ENCODE results near the gene FKBP2. TPM values are rescaled to one million over a fixed set of nuclear protein-coding genes. Genes with fewer than 3 reads are reported as not detected.

FKBP2 gene
- total RNA-seq, 1 donor from 2014 or later, result 41.6 TPM

DNA sequence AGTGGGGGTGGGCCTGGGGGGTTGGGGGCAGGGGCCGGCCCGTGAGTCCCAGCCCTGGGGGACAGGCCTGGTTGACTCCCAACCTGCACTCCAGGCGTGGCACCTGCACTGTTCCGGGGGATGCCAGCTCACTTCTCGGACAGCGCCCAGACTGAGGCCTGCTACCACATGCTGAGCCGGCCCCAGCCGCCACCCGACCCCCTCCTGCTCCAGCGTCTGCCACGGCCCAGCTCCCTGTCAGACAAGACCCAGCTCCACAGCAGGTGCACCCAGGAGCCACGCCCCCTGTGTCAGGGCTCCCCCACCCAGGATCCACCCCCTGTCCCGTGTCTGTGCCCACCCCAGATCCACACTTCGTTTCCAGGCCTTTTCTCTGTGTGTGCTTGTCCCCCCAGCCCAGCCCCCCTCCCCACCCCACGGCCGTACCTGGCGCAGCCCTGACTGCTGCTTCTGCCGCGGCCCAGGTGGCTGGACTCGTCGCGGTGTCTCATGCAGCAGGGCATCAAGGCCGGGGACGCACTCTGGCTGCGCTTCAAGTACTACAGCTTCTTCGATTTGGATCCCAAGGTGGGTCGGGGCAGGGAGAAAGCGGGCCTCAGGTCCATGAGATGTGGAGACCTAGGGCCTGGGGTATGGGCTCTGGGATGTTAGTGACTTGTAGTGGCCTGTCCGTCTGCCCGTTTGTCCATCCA, 29.6 kb upstream of the FKBP2 start:
- DNase-seq (no peak), ATAC-seq (ENCODE audit: poor library complexity) (no peak)
- intact Hi-C loops (cut with DNase I), result no loop called here

DNA sequence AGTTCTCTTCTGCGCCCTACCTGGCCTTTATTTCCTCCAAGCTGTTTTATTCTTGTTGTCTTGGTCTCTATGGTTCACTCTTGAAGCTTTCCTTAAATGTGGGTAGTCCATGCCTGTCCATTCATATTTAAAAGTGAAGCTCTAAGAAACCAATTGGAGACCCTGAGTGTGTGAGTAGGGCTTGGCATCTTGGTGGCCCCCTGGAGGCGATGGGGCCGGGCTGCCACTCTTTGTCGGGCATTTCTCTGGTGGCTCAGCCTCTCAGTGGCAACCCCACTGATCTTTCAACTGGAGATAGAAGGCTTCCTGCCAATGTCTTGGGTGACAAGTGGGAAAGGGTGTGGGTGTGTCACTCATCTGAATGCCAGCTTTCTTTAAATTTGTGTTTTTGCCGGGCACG, 24.0 kb upstream of the FKBP2 start:
- no peak for DNase-seq
- intact Hi-C loops (cut with DNase I), result no loop called here

DNA sequence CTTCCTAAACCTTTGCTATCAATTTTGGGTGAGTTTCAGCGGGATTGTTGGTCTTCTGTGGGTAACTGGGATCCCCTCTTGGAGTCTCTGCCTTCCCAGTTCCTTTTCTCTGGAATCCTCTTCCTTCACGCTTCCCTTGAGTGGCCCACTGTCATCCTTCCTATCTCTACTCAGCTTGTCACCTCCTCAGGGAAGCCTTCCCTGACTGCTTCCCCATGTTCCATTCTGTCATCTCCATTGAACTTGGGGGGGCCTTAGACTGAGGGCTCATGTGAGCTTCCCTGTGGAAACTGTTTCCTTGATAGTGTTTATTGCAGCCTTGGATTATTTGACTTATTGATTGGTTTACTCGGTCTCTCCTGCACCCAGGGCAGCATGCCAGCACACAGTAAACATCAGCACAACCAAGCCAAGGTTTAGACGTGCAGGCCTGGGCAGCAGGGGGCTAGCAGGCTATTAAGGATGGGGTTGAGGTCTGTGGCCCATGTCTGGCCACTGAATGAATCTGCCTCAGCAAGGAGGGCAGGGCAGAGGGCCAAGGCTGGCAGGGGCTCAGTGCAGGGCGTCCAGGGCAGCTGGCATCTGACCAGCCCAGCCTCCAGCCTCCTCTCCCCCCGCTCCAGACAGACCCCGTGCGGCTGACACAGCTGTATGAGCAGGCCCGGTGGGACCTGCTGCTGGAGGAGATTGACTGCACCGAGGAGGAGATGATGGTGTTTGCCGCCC, 22.1 kb upstream of the FKBP2 start:
- ATAC-seq (ENCODE audit: poor library complexity) (no peak), DNase-seq (no peak)
- intact Hi-C loops (cut with DNase I), result no loop called here

More for the DNA sequence above, 24.0 kb upstream of the FKBP2 start:
- ATAC-seq (ENCODE audit: poor library complexity), result no peak

DNA sequence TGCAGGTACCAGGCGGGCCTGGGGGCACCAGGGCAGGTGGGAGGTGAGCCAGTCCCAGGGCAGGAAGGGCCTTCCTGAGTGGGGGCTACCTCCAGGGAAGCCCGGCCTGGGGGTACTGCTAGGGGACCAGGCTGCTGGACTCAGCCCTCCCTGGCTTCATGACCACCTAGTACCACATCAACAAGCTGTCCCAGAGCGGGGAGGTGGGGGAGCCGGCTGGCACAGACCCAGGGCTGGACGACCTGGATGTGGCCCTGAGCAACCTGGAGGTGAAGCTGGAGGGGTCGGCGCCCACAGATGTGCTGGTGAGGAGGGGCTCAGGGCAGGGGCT, 21.6 kb upstream of the FKBP2 start:
- DNase-seq (peak; percentile 33), ATAC-seq (ENCODE audit: poor library complexity) (no peak)
- intact Hi-C loops (cut with DNase I), result no loop called here

DNA sequence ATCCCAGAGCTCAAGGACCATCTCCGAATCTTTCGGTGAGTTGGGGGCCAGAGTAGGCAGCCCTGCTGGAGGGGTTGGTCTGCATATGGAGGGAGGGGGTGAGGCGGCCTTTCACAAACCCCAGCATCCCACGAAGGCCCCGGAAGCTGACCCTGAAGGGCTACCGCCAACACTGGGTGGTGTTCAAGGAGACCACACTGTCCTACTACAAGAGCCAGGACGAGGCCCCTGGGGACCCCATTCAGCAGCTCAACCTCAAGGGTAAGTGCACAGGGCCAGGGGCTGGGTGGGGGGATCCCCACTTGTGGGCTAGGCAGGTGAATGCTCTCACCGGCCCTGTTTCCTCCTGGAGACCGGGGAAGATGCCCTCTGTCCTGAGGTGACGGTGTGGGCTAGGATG, 21.1 kb upstream of the FKBP2 start:
- intact Hi-C loops (cut with DNase I), result no loop called here
- DNase-seq (no peak), ATAC-seq (ENCODE audit: poor library complexity) (no peak)

DNA sequence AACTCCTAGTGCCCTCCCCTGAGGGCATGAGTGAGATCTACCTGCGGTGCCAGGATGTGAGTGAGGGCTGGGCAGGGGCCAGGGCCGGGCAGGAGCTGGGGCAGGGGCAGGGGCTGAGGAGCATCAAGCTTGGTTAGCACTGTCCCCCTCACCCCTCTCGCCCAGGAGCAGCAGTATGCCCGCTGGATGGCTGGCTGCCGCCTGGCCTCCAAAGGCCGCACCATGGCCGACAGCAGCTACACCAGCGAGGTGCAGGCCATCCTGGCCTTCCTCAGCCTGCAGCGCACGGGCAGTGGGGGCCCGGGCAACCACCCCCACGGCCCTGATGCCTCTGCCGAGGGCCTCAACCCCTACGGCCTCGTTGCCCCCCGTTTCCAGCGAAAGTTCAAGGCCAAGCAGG, 20.6 kb upstream of the FKBP2 start:
- intact Hi-C loops (cut with DNase I), result no loop called here
- ATAC-seq (ENCODE audit: poor library complexity), result no peak
- DNase-seq, result no peak

DNA sequence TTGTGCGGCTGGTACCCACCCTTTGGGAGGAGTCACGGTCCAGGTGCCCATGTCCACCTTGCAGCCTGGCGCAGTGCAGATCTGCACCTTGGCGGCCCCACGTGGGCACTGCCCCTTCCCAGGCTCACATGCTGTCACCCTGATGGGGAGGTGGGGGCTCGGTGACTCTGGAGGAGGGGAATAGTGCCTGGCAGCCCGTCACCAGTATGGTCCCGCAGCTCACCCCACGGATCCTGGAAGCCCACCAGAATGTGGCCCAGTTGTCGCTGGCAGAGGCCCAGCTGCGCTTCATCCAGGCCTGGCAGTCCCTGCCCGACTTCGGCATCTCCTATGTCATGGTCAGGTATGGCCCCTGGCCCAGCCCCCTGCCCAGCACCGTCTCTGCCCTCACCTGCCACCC, 20.1 kb upstream of the FKBP2 start:
- ATAC-seq (ENCODE audit: poor library complexity) (no peak), DNase-seq (no peak)
- intact Hi-C loops (cut with DNase I), result no loop called here

DNA sequence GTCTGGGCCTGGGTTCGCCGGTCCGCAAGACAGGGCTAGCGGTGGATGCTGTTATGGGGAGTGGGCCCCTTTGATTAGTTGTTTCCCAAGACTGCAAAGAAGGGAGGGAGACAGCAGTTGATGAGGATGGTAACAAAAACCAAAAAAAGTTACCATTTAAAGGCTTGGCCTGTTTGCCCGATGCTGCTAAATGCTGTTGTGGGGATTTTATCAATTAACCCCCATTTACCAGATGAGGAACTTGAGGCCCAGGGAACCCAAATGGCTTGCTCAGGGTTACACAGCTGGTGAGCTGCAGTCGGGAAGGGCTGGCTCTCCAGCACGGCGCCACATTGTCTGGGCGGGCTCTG, 18.3 kb upstream of the FKBP2 start:
- DNase-seq (no peak), ATAC-seq (ENCODE audit: poor library complexity) (no peak)
- intact Hi-C loops (cut with DNase I), result no loop called here

DNA sequence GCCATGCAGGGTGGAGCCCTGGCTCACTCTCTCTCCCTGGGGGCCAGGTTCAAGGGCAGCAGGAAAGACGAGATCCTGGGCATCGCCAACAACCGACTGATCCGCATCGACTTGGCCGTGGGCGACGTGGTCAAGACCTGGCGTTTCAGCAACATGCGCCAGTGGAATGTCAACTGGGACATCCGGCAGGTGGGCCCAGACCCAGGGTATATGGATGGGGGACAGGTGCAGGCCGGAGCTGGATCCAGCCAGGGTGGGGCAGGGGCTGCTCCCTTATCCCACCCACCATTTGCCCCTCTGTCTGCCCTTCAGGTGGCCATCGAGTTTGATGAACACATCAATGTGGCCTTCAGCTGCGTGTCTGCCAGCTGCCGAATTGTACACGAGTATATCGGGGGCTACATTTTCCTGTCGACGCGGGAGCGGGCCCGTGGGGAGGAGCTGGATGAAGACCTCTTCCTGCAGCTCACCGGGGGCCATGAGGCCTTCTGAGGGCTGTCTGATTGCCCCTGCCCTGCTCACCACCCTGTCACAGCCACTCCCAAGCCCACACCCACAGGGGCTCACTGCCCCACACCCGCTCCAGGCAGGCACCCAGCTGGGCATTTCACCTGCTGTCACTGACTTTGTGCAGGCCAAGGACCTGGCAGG, 17.8 kb upstream of the FKBP2 start:
- ATAC-seq (ENCODE audit: poor library complexity) (no peak), DNase-seq (no peak)
- intact Hi-C loops (cut with DNase I), result no loop called here

DNA sequence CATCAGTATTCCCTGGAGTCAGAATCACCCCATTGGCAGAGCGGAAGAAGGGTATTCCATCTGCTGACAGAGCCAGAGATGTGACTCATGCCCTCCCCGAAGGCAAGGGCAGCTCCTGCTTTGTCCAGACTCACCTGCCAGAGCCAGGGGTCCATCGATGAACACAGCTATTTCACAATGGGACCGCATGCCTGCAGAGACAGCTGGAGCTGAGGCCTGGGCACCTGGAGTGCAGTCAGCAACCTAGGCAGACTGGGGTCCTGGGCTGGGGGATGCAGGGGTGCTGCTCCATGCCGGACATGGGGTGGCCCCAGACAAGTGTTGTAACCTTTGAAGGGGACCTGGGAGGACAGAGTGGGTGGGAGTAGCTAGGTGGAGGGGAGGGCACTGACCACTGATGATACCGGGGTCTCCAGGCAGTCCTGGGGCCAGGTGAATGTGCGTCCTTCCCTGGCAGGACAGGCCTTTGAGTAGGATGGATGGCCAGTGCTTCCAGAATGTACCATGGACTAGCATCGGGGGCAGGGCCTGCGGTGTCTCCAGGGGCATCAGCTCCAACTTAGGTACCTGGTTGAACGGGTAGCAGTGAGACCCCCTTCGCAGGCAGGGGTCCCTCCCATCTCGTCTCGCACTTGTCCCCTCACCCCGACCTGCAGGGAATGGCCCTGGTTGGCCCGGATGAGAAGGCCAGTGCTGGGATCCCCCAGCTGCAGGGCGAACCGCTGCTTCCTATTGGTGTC, 16.6 kb upstream of the FKBP2 start:
- DNase-seq, result no peak
- intact Hi-C loops (cut with DNase I), result no loop called here
- no peak for ATAC-seq (ENCODE audit: poor library complexity)

DNA sequence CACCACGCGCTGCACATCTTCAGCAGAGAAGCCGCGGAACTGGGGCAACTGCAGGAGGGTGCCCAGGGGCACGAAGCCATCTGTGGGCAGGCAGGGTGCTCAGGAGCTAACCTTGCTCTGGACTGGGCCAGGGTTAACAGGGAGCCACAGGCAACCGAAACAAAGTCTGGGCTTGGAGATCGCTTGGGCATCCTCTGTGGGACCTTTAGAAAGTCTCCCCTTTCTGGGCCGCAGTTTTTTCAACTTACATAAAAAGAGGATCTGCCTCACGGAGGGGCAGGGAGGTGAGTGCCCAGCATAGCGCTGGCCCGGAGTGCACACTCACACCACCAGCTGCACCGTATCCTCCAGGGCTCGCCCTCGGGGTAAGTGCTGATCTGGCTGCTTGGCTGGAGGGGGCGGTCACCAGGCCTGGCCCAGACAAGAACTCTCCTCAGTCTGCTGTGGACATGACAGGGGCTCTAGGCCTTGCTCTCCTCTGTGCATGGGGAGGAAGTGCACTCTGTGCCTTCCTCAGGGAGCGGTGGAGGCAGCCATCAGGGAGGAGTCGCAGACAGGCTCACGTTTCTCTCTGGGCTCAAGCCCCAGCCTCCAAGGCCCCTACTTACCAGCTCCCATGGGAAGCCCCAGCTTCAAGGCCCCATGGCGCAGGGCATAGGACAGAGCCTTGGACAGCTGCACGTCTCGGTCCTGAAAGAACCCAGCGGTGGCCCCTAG, 15.8 kb upstream of the FKBP2 start:
- intact Hi-C loops (cut with DNase I), result no loop called here
- no peak for ATAC-seq (ENCODE audit: poor library complexity)
- no peak for DNase-seq

DNA sequence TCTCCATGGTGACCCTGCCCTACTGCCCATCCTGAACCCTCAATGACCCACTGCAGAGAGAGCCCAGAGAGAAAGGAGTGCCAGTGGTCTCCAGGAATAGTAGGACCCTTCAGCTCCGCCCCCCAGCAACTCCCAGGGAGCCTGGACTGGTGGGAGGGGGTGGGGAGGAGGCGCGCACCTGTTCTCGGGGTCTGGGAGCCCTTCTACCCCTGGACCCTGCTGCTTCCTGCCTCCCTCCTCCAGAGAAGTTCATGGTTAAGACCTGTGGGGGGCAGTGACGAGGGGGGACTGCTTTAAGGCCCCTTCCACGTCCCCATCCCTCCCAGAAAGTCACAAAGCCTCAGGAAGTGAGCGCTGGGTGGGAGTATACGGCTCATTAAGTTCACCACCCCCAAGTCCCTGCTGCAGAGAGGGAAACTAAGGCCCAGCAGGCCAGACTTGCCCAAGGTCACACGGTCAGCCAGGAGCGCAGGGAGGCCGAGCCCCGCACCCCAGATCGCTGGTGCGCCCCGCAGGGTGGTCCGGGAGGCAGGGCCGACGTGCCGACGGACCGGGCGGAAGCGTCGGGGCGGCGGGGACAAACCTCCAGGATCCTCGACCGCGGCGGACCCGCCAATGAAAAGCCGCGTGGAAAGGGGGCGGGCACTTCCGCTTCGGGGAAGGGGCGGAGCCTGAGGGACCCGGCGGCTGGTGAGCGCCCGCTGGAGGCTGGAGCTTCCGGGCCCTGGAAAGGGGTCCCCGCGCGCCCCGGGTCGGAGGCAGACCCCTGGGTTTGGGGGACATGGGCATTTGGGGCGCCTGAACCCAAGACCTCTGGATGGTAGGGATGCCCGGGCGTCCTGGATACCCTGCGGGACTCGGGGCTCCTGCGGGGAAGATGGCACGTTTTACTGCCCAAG, 15.0 kb upstream of the FKBP2 start, which contains the start of the genes NUDT22 and TRPT1:
TSS of gene NUDT22 (plus strand) at position 667 of the 899 bp plus-strand sequence. CDS start 379 bp downstream, outside the sequence.
TSS of gene TRPT1 (minus strand) at position 579 of the 899 bp plus-strand sequence. CDS start at position 253, 326 bp downstream.
- intact Hi-C loops (cut with DNase I), result no loop called here
- peak; percentile 84 for ATAC-seq (ENCODE audit: poor library complexity)
- peak; percentile 94 for DNase-seq

DNA sequence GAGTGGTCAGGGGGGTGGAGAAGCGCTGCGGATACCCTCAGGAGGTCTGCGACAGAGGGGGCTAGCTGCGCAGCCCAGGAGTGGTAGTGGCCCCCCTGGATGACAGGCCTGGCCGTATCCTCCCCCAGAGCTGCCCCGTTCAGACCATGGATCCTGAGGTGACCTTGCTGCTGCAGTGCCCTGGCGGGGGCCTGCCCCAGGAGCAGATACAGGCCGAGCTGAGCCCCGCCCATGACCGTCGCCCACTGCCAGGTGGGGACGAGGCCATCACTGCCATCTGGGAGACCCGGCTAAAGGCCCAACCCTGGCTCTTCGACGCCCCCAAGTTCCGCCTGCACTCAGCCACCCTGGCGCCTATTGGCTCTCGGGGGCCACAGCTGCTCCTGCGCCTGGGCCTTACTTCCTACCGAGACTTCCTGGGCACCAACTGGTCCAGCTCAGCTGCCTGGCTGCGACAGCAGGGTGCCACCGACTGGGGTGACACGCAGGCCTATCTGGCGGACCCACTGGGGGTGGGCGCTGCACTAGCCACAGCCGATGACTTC, 14.3 kb upstream of the FKBP2 start:
- DNase-seq, result peak; percentile 81
- intact Hi-C loops (cut with DNase I), result no loop called here
- peak; percentile 45 for ATAC-seq (ENCODE audit: poor library complexity)

DNA sequence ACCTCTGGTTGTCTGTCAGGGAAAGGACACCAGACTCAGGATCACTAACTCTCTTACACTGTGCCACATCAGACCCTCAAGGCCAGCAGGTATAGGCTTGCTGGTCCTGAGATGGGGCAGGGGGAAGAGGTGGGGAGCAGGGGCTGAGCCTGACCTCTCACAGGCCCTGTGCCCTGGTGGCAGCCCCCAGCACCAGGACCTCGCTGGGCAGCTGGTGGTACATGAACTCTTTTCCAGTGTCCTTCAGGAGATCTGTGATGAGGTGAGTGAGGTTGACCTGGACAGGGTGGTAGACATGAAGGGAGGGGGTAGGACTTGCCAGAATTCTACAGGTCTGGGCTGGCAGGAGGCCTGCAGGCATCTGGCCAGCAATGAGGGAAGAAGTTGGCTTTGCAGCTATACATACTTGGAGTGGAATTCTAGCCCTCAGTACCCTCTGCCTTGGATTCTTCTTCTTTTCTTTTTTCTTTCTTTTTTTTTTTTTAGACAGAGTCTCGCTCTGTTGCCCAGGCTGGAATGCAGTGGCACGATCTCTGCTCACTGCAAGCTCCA, 13.4 kb upstream of the FKBP2 start:
- intact Hi-C loops (cut with DNase I), result no loop called here
- no peak for DNase-seq
- ATAC-seq (ENCODE audit: poor library complexity), result no peak

DNA sequence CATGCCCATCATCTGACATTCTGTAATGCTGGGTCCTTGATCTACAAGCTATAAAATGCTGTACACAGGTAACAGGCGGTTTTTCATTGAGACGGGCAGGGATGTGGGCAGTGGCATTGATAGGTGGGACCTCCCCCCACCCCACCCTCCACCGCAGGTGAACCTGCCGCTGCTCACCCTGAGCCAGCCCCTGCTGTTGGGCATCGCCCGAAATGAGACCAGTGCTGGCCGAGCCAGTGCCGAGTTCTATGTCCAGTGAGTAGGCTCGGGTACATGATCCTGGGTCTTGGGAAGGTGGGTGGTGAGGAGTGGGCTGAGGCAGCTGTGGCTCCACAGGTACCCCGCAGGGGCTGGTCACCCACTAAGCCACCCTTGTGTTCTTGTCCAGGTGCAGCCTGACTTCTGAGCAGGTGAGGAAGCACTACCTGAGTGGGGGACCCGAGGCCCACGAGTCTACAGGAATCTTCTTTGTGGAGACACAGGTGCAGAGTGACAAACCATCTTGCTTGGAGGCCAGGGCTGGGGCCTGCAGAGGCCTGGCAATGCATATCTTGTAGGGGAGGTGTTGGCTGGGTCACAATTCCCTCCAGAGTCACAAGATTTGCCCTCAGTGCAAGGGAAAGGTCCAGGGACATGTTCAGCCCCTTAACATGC, 11.7 kb upstream of the FKBP2 start:
- intact Hi-C loops (cut with DNase I), result no loop called here
- no peak for ATAC-seq (ENCODE audit: poor library complexity)
- DNase-seq, result peak; percentile 41

DNA sequence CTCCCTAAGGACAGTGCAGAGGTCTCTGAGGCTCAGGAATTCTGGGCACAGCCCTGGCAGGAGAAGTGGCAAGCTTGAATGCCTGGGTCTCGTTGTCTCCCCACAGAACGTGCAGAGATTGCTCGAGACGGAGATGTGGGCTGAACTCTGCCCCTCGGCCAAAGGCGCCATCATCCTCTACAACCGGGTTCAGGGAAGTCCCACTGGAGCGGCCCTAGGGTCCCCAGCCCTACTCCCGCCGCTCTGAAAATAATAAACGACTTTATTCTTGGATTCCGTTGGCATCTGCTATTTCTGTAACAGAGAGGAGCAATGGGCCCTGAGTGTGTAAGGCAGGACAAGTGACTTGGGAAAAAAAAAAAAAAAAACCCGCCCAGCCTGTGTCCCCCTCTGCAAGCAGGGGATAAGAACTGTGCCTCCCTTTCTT, 11.1 kb upstream of the FKBP2 start:
- intact Hi-C loops (cut with DNase I), result no loop called here
- DNase-seq (no peak), ATAC-seq (ENCODE audit: poor library complexity) (no peak)
